Esophagus muscularis mucosa (tissue), 4 donors: Measurements from ENCODE around the gene PLK1. TPM values are rescaled to one million over a fixed set of nuclear protein-coding genes. Genes with fewer than 3 reads are reported as not detected.
"Not testable (repeated sequence)": the region's sequence is repeated elsewhere in the genome, so short reads cannot be mapped to it uniquely, and the experiment has no call there.

ENCODE experiments used
- DNase-seq: peaks from one replicate; pipeline ENCODE4 v3.0.0-alpha.2; 2017; ENCODE audit errors: extremely low spot score
- H3K27ac ChIP-seq, 4 donors: fragments of 200-600 bp; sonication (generic); replicated peaks in 1 of 4; 1 replicate in 3 of 4; 2 replicates in 1 of 4; pipeline ENCODE4 v1.5.1; 2016 to 2019; ENCODE audit warnings: mild to moderate bottlenecking in 1 of 4
- H3K27me3 ChIP-seq, 4 donors: fragments of 200-600 bp; sonication (generic); one replicate each; pipeline versions ENCODE4 v1.5.1 to v1.6.0; 2016 to 2019
- H3K36me3 ChIP-seq, 4 donors: fragments of 200-600 bp; sonication (generic); one replicate each; pipeline ENCODE4 v1.5.1; 2016 to 2019
- H3K4me1 ChIP-seq, 4 donors: fragments of 200-600 bp; sonication (generic); one replicate each; pipeline ENCODE4 v1.5.1; 2016 to 2019
- H3K4me3 ChIP-seq, 4 donors: fragments of 200-600 bp; sonication (generic); 1 replicate in 2 of 4; 2 replicates in 2 of 4; pipeline ENCODE4 v1.5.1; 2016 to 2019; ENCODE audit warnings: mild to moderate bottlenecking in 4 of 4, moderate library complexity in 1 of 4
- H3K9me3 ChIP-seq, 4 donors: fragments of 200-600 bp; sonication (generic); 1 replicate in 3 of 4; 2 replicates in 1 of 4; pipeline ENCODE4 v1.5.1; 2016 to 2019
- EP300 ChIP-seq: sonication (generic); formaldehyde crosslinking; IDR thresholded peaks from one replicate; pipeline ENCODE4 v1.6.1; 2017; ENCODE audit warnings: antibody characterized with exemption
- POLR2A ChIP-seq: fragments of 450-650 bp; IDR thresholded peaks from one replicate; pipeline ENCODE4 v1.6.1; 2017; ENCODE audit warnings: antibody characterized with exemption, moderate library complexity, mild to moderate bottlenecking, low read depth
- POLR2AphosphoS5 ChIP-seq, 2 donors: sonication (generic); formaldehyde crosslinking; IDR thresholded peaks; one replicate each; pipeline ENCODE4 v1.6.1; 2017; ENCODE audit warnings: antibody characterized with exemption in 2 of 2
- WGBS: methylation state at CpG from one replicate; pipeline ENCODE4 v1.1.5; 2018; 5-methylcytosine and 5-hydroxymethylcytosine counted together
- intact Hi-C: fragments of 100-400 bp; cut with DNase I; formaldehyde crosslinking; loops from one replicate; pipeline ENCODE4 v1.15.1; 2023
- total RNA-seq, 4 donors: library from RNA; depleted of rRNA; stranded (reverse); fragments of >200 nt; gene quantifications; one replicate each; pipeline versions ENCODE4 v1.1.0 to v1.2.1, GENCODE V29; 2016
- TF ChIP-seq, protein P1 (sequence below), 3 experiments: fragments of 200-600 bp in 2 of 3; fragments of 450-650 bp in 1 of 3; sonication (generic) in 2 of 3; IDR thresholded peaks; one replicate each; pipeline ENCODE4 v1.5.1; 2017 to 2019; ENCODE audit warnings: antibody characterized with exemption in 3 of 3, mild to moderate bottlenecking in 2 of 3, moderate library complexity in 1 of 3

PLK1 gene
- total RNA-seq, 4 donors from 2014 or later, result 0.42 to 2.1 (median 1.3) TPM

DNA sequence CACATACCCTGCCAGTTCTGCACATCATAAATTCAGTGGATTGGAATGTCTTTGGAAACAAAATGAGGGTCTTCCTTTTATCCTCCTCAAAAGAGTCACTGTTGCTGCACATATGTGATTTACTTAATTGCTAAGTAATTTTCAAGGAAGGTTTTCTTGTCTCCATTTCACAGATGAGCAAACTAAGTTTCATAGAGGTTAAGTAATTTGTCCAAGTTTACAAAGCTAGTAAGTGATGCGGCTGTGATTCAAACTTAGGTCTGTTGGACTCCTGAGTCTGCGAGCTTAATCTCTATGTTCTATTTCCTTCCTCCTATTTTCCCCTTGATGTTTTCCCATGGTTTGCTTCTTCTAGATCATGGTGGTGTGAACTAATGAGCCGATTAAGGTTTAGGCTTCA is 48.0 kb downstream of the PLK1 start:
- TF ChIP-seq POLR2A, result no peak
- WGBS, result 91% methylated on average over 3 of the region's 3 CpGs
- H3K9me3 ChIP-seq, result peaks cover 0 to 16% (median 5%) of the 10 kb centered on the region in 4 donors
- H3K4me3 ChIP-seq, result no peak overlapping the region
- DNase-seq, result no peak
- H3K27me3 ChIP-seq, result peaks cover 0 to 19% (median 0%) of the 10 kb centered on the region in 4 donors
- no peak overlapping the region for H3K27ac ChIP-seq
- intact Hi-C loops, result no loop called here
- no peaks in the 10 kb centered on the region for H3K36me3 ChIP-seq
- H3K4me1 ChIP-seq, result no peaks in the 10 kb centered on the region

DNA sequence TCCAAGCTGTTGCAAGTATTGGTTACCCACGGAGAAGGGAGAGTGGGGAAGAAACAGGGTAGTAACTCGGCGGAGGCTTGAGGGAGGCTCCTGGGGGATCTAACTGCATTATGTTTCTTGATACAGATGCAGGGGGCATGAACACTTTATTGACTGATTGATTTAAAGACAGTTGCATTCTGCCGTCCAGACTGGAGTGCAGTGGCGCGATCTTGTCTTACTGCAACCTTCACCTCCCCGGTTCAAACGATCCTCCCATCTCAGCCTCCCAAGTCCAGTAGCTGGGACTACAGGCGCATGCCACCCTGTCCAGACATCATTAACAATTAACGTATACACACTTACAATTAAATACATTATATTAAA is 49.4 kb downstream of the PLK1 start:
- no peak overlapping the region for H3K27ac ChIP-seq
- 58% methylated on average over 10 of the region's 10 CpGs for whole genome bisulfite sequencing
- no peak overlapping the region for H3K4me3 ChIP-seq
- peaks cover 0 to 29% (median 0%) of the 10 kb centered on the region in 4 donors for H3K27me3 ChIP-seq
- no peaks in the 10 kb centered on the region for H3K4me1 ChIP-seq
- peaks cover 0 to 4% (median 1%) of the 10 kb centered on the region in 4 donors for H3K9me3 ChIP-seq
- no peak for DNase-seq
- H3K36me3 ChIP-seq, result no peaks in the 10 kb centered on the region
- intact Hi-C loops, result no loop called here
- no peak for TF ChIP-seq EP300
- TF ChIP-seq, protein P1, sequence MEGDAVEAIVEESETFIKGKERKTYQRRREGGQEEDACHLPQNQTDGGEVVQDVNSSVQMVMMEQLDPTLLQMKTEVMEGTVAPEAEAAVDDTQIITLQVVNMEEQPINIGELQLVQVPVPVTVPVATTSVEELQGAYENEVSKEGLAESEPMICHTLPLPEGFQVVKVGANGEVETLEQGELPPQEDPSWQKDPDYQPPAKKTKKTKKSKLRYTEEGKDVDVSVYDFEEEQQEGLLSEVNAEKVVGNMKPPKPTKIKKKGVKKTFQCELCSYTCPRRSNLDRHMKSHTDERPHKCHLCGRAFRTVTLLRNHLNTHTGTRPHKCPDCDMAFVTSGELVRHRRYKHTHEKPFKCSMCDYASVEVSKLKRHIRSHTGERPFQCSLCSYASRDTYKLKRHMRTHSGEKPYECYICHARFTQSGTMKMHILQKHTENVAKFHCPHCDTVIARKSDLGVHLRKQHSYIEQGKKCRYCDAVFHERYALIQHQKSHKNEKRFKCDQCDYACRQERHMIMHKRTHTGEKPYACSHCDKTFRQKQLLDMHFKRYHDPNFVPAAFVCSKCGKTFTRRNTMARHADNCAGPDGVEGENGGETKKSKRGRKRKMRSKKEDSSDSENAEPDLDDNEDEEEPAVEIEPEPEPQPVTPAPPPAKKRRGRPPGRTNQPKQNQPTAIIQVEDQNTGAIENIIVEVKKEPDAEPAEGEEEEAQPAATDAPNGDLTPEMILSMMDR (IDR thresholded peaks at IDR 0.05), result no peak
- TF ChIP-seq POLR2A, result no peak
- TF ChIP-seq POLR2AphosphoS5 (IDR thresholded peaks at IDR 0.05), result no peak

DNA sequence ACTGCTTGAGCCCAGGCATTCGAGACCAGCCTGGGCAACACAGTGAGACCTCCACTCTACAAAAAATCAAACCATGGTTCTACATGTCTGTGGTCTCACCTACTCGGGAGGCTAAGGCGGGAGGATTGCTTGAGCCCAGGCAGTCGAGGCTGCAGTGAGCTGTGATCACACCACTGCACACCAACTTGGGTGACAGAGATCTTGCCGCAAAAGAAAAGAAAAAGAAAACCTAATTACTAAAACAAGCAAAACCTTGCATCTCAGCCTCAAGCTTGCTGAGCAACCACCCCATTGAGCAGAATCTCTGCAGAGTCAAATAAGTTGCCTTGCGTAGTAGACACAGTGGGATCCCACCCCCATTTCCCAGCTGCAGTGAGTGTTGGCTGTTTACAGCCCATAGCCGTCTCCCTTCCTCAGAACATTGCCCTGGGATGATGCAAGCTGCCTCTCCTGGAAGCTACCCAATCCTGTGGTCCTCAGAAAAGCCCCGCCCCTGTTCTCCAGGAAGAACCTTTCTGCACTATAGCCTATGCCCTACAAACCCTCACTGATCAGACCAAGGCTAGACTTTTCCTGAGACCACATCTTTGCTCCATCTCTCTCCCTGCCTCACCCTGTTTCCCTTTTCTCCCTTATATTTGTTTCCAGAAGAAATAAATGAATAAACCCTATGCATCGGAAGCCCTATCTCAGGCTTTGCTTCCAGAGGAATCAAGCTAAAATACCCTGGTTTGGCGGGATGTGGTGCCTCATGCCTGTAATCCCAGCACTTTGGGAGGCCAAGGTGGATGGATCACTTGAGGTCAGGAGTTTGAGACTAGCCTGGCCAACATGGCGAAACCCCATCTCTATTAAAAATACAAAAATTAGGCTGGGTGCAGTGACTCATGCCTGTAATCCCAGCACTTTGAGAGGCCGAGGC is 51.1 kb downstream of the PLK1 start:
- H3K4me3 ChIP-seq, result no peak overlapping the region
- H3K27ac ChIP-seq, result no peak overlapping the region
- no peaks in the 10 kb centered on the region for H3K4me1 ChIP-seq
- H3K36me3 ChIP-seq, result no peaks in the 10 kb centered on the region
- 79% methylated on average over 12 of the region's 12 CpGs for WGBS
- H3K27me3 ChIP-seq, result peaks cover 0 to 29% (median 0%) of the 10 kb centered on the region in 4 donors
- DNase-seq, result no peak
- TF ChIP-seq EP300, result no peak
- TF ChIP-seq POLR2AphosphoS5 (IDR thresholded peaks at IDR 0.05), result no peak
- TF ChIP-seq POLR2A, result no peak
- TF ChIP-seq, protein P1 (IDR thresholded peaks at IDR 0.05), result no peak
- H3K9me3 ChIP-seq, result no peaks in the 10 kb centered on the region
- intact Hi-C loops, result no loop called here

GRCh38 chr16:23734176-23734893 is 55.6 kb downstream of the PLK1 start:
- 84% methylated on average over 19 of the region's 19 CpGs for WGBS
- TF ChIP-seq EP300, result no peak
- H3K27ac ChIP-seq, result no peak overlapping the region
- no peak for DNase-seq
- H3K9me3 ChIP-seq, result no peaks in the 10 kb centered on the region
- intact Hi-C loops, result no loop called here
- no peaks in the 10 kb centered on the region for H3K4me1 ChIP-seq
- peaks cover 0 to 35% (median 0%) of the 10 kb centered on the region in 4 donors for H3K27me3 ChIP-seq
- H3K36me3 ChIP-seq, result no peaks in the 10 kb centered on the region
- no peak overlapping the region for H3K4me3 ChIP-seq

GRCh38 chr16:23737423-23738028 is 58.8 kb downstream of the PLK1 start:
- H3K9me3 ChIP-seq, H3K4me3 ChIP-seq, H3K36me3 ChIP-seq, H3K4me1 ChIP-seq, H3K27ac ChIP-seq, intact Hi-C loops, DNase-seq: not testable (repeated sequence)
- peaks cover 0 to 33% (median 0%) of the 10 kb centered on the region in 4 donors for H3K27me3 ChIP-seq
- WGBS, result 83% methylated on average over 1 of the region's 1 CpG

DNA sequence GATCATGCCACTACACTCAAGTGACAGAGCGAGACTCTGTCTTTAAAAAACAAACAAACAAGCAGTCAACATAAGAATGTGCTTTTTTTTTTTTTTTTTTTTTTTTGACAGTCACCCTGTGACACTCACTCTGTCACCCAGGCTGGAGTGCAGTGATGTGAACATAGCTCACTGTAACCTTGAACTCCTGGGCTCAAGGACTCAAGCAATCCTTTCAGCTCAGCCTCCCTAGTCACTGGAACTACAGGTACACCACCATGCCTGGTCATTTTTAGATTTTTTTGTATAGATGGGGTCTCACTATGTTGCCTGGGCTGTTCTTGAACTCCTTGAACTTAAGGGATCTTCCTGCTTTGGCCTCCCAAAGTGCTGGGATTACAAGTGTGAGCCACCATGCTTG is 60.8 kb downstream of the PLK1 start:
- TF ChIP-seq POLR2AphosphoS5 (IDR thresholded peaks at IDR 0.05) (no peak), POLR2A (no peak), EP300 (no peak)
- TF ChIP-seq, protein P1 (IDR thresholded peaks at IDR 0.05), result no peak
- WGBS, result 63% methylated on average over 1 of the region's 1 CpG
- Histone ChIP-seq H3K4me3 (no peak overlapping the region), H3K27me3 (peaks cover 0 to 42% (median 0%) of the 10 kb centered on the region in 4 donors), H3K9me3 (no peaks in the 10 kb centered on the region), H3K4me1 (no peaks in the 10 kb centered on the region), H3K27ac (no peak overlapping the region), H3K36me3 (no peaks in the 10 kb centered on the region)
- intact Hi-C loops, result no loop called here
- DNase-seq, result no peak
